NAMALWA (cell line): ENCODE data around the gene CFAP91.

Experiments used
- DNase-seq: peaks from one replicate; pipeline ENCODE4 v3.0.0-alpha.2; 2015; ENCODE audit warnings: low spot score

CFAP91 gene

GRCh38 chr3:119702530-119703527, at the start of gene CFAP91:
Gene CFAP91, plus strand, starts transcription at chr3:119703022. Its CDS starts 77 bp downstream, at chr3:119703099.
- DNase-seq, result peak; percentile 47

- DNase-seq, result no peak
Measured at GRCh38 chr3:119653876-119654275, 48.9 kb upstream of the CFAP91 start.

GRCh38 chr3:119657887-119658702, 44.7 kb upstream of the CFAP91 start:
- DNase-seq, result no peak

- no peak for DNase-seq
Measured at GRCh38 chr3:119658994-119659393, 43.8 kb upstream of the CFAP91 start.

GRCh38 chr3:119659606-119660291, 43.1 kb upstream of the CFAP91 start:
- no peak for DNase-seq

GRCh38 chr3:119660474-119661440, 42.1 kb upstream of the CFAP91 start, which contains the start of gene POPDC2:
Gene POPDC2, minus strand, starts transcription at chr3:119660589. Its CDS starts 166 bp downstream, at chr3:119660423.
- DNase-seq, result no peak

- no peak for DNase-seq
Measured at GRCh38 chr3:119662604-119663373, 40.0 kb upstream of the CFAP91 start.

- no peak for DNase-seq
Measured at GRCh38 chr3:119663885-119664284, 38.9 kb upstream of the CFAP91 start.

- DNase-seq, result no peak
Measured at GRCh38 chr3:119664370-119664769, 38.5 kb upstream of the CFAP91 start.

- no peak for DNase-seq
Measured at GRCh38 chr3:119664850-119665379, 37.9 kb upstream of the CFAP91 start.

- no peak for DNase-seq
Measured at GRCh38 chr3:119665954-119666559, 36.8 kb upstream of the CFAP91 start.

- DNase-seq, result no peak
Measured at GRCh38 chr3:119669906-119670570, 32.8 kb upstream of the CFAP91 start.

GRCh38 chr3:119672776-119673175, 30.0 kb upstream of the CFAP91 start:
- DNase-seq, result no peak

GRCh38 chr3:119673875-119674274, 28.9 kb upstream of the CFAP91 start:
- no peak for DNase-seq

GRCh38 chr3:119675188-119675874, 27.5 kb upstream of the CFAP91 start:
- DNase-seq, result no peak

- no peak for DNase-seq
Measured at GRCh38 chr3:119676020-119676419, 26.8 kb upstream of the CFAP91 start.

GRCh38 chr3:119676771-119677640, 25.8 kb upstream of the CFAP91 start, which contains the start of gene COX17:
Gene COX17, minus strand, starts transcription at chr3:119677406. Its CDS starts 96 bp downstream, at chr3:119677310.
- DNase-seq, result peak; percentile 99
